Tibial artery (tissue), 4 donors: Measurements from ENCODE around the gene ABCB7.
A peak's percentile ranks its signal among the peaks of the same experiment; 100 is the strongest.
"Not testable (repeated sequence)": the region's sequence is repeated elsewhere in the genome, so short reads cannot be mapped to it uniquely, and the experiment has no call there.

Experiments
- DNase-seq, 2 donors: peaks; one replicate each; pipeline ENCODE4 v3.0.0-alpha.2; 2019
- H3K27ac ChIP-seq, 2 donors: fragments of 200-600 bp; sonication (generic) in 1 of 2; 1 replicate in 1 of 2; 2 replicates in 1 of 2; pipeline ENCODE4 v1.5.1; 2018 to 2019; ENCODE audit warnings: mild to moderate bottlenecking in 1 of 2
- H3K27me3 ChIP-seq, 2 donors: fragments of 200-600 bp; sonication (generic) in 1 of 2; one replicate each; pipeline versions ENCODE4 v1.5.1 to v1.6.0; 2016 to 2019
- H3K36me3 ChIP-seq, 3 donors: fragments of 200-600 bp; sonication (generic) in 2 of 3; one replicate each; pipeline ENCODE4 v1.5.1; 2016 to 2019; ENCODE audit warnings: mild to moderate bottlenecking in 2 of 3
- H3K4me1 ChIP-seq, 4 donors: fragments of 200-600 bp; sonication (generic) in 2 of 4; 1 replicate in 3 of 4; 2 replicates in 1 of 4; pipeline ENCODE4 v1.5.1; 2016 to 2019
- H3K4me3 ChIP-seq, 2 donors: fragments of 200-600 bp; sonication (generic) in 1 of 2; 1 replicate in 1 of 2; 2 replicates in 1 of 2; pipeline ENCODE4 v1.5.1; 2018 to 2019; ENCODE audit warnings: mild to moderate bottlenecking in 2 of 2
- H3K9me3 ChIP-seq, 3 donors: fragments of 200-600 bp; sonication (generic) in 1 of 3; one replicate each; pipeline ENCODE4 v1.5.1; 2016 to 2019
- CTCF ChIP-seq, 2 experiments: fragments of 200-600 bp in 1 of 2; fragments of 450-650 bp in 1 of 2; IDR thresholded peaks; one replicate each; pipeline ENCODE4 v1.5.1; 2017 to 2019; ENCODE audit warnings: antibody characterized with exemption in 2 of 2, mild to moderate bottlenecking in 1 of 2, moderate library complexity in 1 of 2
- intact Hi-C: fragments of 100-400 bp; cut with DNase I; formaldehyde crosslinking; loops from one replicate; pipeline ENCODE4 v1.15.0; 2023; ENCODE audit warnings: low total_unique reads

The ABCB7 gene

GRCh38 chrX:75155827-75156525 is at the start of gene ABCB7:
ABCB7 (minus strand) TSS chrX:75156283; CDS start chrX:75156272, 11 bp downstream.
- TF ChIP-seq CTCF (IDR thresholded peaks at IDR 0.05): peak in 1 of 2 experiments; percentile 13
- peak; percentile 34 to 68 for DNase-seq
- peak within 1 kb of the TSS; percentile 60 to 70 for H3K4me3 ChIP-seq
- no peaks in the 10 kb centered on the region for H3K9me3 ChIP-seq
- H3K36me3 ChIP-seq: no peaks in the 10 kb centered on the region
- H3K27ac ChIP-seq: peak within 1 kb of the TSS; percentile 77 to 90
- H3K4me1 ChIP-seq: peaks cover 0 to 14% (median 0%) of the 10 kb centered on the region in 4 donors
- intact Hi-C loops: loop anchor here (5.0 kb wide), 1 partner anchor 1276 kb away; no protein-coding TSS in a partner anchor
- no peaks in the 10 kb centered on the region for H3K27me3 ChIP-seq

- H3K4me1 ChIP-seq, H3K27me3 ChIP-seq, H3K27ac ChIP-seq, H3K9me3 ChIP-seq, H3K36me3 ChIP-seq, DNase-seq, H3K4me3 ChIP-seq, intact Hi-C loops: not testable (repeated sequence)
Measured at GRCh38 chrX:75188415-75189206, 32.5 kb upstream of the ABCB7 start.

GRCh38 chrX:75181721-75182120 is 25.6 kb upstream of the ABCB7 start:
- Histone ChIP-seq H3K27ac (no peak overlapping the region), H3K4me1 (no peaks in the 10 kb centered on the region), H3K9me3 (no peaks in the 10 kb centered on the region), H3K4me3 (no peak overlapping the region), H3K36me3 (no peaks in the 10 kb centered on the region), H3K27me3 (no peaks in the 10 kb centered on the region)
- TF ChIP-seq CTCF (IDR thresholded peaks at IDR 0.05): no peak
- intact Hi-C loops: no loop called here
- no peak for DNase-seq

GRCh38 chrX:75179536-75180293 is 23.6 kb upstream of the ABCB7 start:
- H3K9me3 ChIP-seq, H3K4me3 ChIP-seq, DNase-seq, H3K27me3 ChIP-seq, H3K27ac ChIP-seq, H3K4me1 ChIP-seq, H3K36me3 ChIP-seq, intact Hi-C loops: not testable (repeated sequence)

GRCh38 chrX:75172257-75172890 is 16.3 kb upstream of the ABCB7 start:
- DNase-seq, H3K27me3 ChIP-seq, H3K36me3 ChIP-seq, H3K27ac ChIP-seq, H3K4me3 ChIP-seq, intact Hi-C loops, H3K4me1 ChIP-seq, H3K9me3 ChIP-seq: not testable (repeated sequence)

GRCh38 chrX:75158054-75158453 is 2.0 kb upstream of the ABCB7 start:
- H3K4me3 ChIP-seq: no peak overlapping the region
- intact Hi-C loops: loop anchor here (5.0 kb wide), 1 partner anchor 1274 kb away; no protein-coding TSS in a partner anchor
- H3K27me3 ChIP-seq: no peaks in the 10 kb centered on the region
- no peak overlapping the region for H3K27ac ChIP-seq
- DNase-seq: no peak
- no peak for TF ChIP-seq CTCF (IDR thresholded peaks at IDR 0.05)
- no peaks in the 10 kb centered on the region for H3K9me3 ChIP-seq
- peaks cover 0 to 14% (median 0%) of the 10 kb centered on the region in 4 donors for H3K4me1 ChIP-seq
- H3K36me3 ChIP-seq: no peaks in the 10 kb centered on the region
